IPS DF 6.9 (cell line): ENCODE measurements around the gene MVB12B.

Experiments used
- DNase-seq: peaks from one replicate; pipeline ENCODE4 v3.0.0-alpha.2; 2013; ENCODE audit warnings: low read depth, low spot score
- H3K27ac ChIP-seq: one replicate; pipeline ENCODE4 v1.5.1; 2013; ENCODE audit warnings: low read length, control low read depth
- H3K27me3 ChIP-seq: 2 replicates; pipeline ENCODE4 v1.6.1; 2013; ENCODE audit warnings: mild to moderate bottlenecking, low read length; ENCODE audit not compliant: control insufficient read depth, insufficient read depth
- H3K36me3 ChIP-seq: 2 replicates; pipeline ENCODE4 v1.6.1; 2013; ENCODE audit warnings: low read length; ENCODE audit not compliant: control insufficient read depth, insufficient read depth
- H3K4me1 ChIP-seq: 2 replicates; pipeline ENCODE4 v1.6.1; 2013; ENCODE audit warnings: low read length; ENCODE audit not compliant: control insufficient read depth, insufficient read depth
- H3K4me3 ChIP-seq: 2 replicates; pipeline ENCODE4 v1.5.1; 2013; ENCODE audit warnings: mild to moderate bottlenecking, low read length
- H3K9me3 ChIP-seq: 2 replicates; pipeline ENCODE4 v1.6.1; 2013; ENCODE audit warnings: low read length, inconsistent platforms; ENCODE audit not compliant: control insufficient read depth, insufficient read depth
- WGBS: extraction: QIAGEN DNeasy Blood & Tissue Kit; methylation state at CpG from one replicate; pipeline ENCODE4 v1.1.7; 2013; ENCODE audit warnings: mixed read lengths, missing lambda C conversion rate; ENCODE audit not compliant: insufficient read length, insufficient coverage; 5-methylcytosine and 5-hydroxymethylcytosine counted together

MVB12B gene

GRCh38 chr9:126303488-126303887, 23.1 kb upstream of the MVB12B start:
- H3K27ac ChIP-seq: no peak overlapping the region
- H3K27me3 ChIP-seq: no peaks in the 10 kb centered on the region
- no peaks in the 10 kb centered on the region for H3K4me1 ChIP-seq
- DNase-seq: no peak
- H3K9me3 ChIP-seq: no peaks in the 10 kb centered on the region
- no CpG with 5 or more reads among the region's 3 CpGs for WGBS
- H3K36me3 ChIP-seq: no peaks in the 10 kb centered on the region
- no peak overlapping the region for H3K4me3 ChIP-seq

- no peaks in the 10 kb centered on the region for H3K9me3 ChIP-seq
- H3K4me3 ChIP-seq: no peak overlapping the region
- no peak overlapping the region for H3K27ac ChIP-seq
- no CpG with 5 or more reads among the region's 8 CpGs for WGBS
- no peak for DNase-seq
- no peaks in the 10 kb centered on the region for H3K36me3 ChIP-seq
- H3K4me1 ChIP-seq: no peaks in the 10 kb centered on the region
- no peaks in the 10 kb centered on the region for H3K27me3 ChIP-seq
Observed at GRCh38 chr9:126304207-126304970, 22.2 kb upstream of the MVB12B start.

GRCh38 chr9:126304971-126305320, 21.7 kb upstream of the MVB12B start:
- no peak for DNase-seq
- Histone ChIP-seq H3K27ac (no peak overlapping the region), H3K27me3 (no peaks in the 10 kb centered on the region), H3K36me3 (no peaks in the 10 kb centered on the region), H3K4me1 (no peaks in the 10 kb centered on the region), H3K9me3 (no peaks in the 10 kb centered on the region), H3K4me3 (no peak overlapping the region)
- no CpG with 5 or more reads among the region's 7 CpGs for WGBS

GRCh38 chr9:126306071-126306647, 20.5 kb upstream of the MVB12B start:
- H3K27ac ChIP-seq: no peak overlapping the region
- no peak for DNase-seq
- whole genome bisulfite sequencing: no CpG with 5 or more reads among the region's 6 CpGs
- no peaks in the 10 kb centered on the region for H3K36me3 ChIP-seq
- H3K4me1 ChIP-seq: no peaks in the 10 kb centered on the region
- H3K4me3 ChIP-seq: no peak overlapping the region
- H3K9me3 ChIP-seq: no peaks in the 10 kb centered on the region
- H3K27me3 ChIP-seq: no peaks in the 10 kb centered on the region

GRCh38 chr9:126307322-126308061, 19.1 kb upstream of the MVB12B start:
- Histone ChIP-seq H3K27me3 (no peaks in the 10 kb centered on the region), H3K36me3 (no peaks in the 10 kb centered on the region), H3K27ac (no peak overlapping the region), H3K4me3 (no peak overlapping the region), H3K4me1 (no peaks in the 10 kb centered on the region), H3K9me3 (no peaks in the 10 kb centered on the region)
- WGBS: no CpG with 5 or more reads among the region's 15 CpGs
- no peak for DNase-seq

- no CpG with 5 or more reads among the region's 8 CpGs for WGBS
- Histone ChIP-seq H3K27me3 (no peaks in the 10 kb centered on the region), H3K4me3 (no peak overlapping the region), H3K4me1 (no peaks in the 10 kb centered on the region), H3K36me3 (no peaks in the 10 kb centered on the region), H3K27ac (no peak overlapping the region), H3K9me3 (no peaks in the 10 kb centered on the region)
- DNase-seq: no peak
Observed at GRCh38 chr9:126309427-126310189, 17.0 kb upstream of the MVB12B start.

- H3K36me3 ChIP-seq: no peaks in the 10 kb centered on the region
- no peak overlapping the region for H3K27ac ChIP-seq
- no peak overlapping the region for H3K4me3 ChIP-seq
- WGBS: no CpG with 5 or more reads among the region's 5 CpGs
- H3K4me1 ChIP-seq: no peaks in the 10 kb centered on the region
- H3K9me3 ChIP-seq: no peaks in the 10 kb centered on the region
- H3K27me3 ChIP-seq: no peaks in the 10 kb centered on the region
- no peak for DNase-seq
Observed at GRCh38 chr9:126312584-126313551, 13.8 kb upstream of the MVB12B start.

GRCh38 chr9:126316085-126316655, 10.5 kb upstream of the MVB12B start:
- H3K27ac ChIP-seq: no peak overlapping the region
- no peaks in the 10 kb centered on the region for H3K9me3 ChIP-seq
- no peak for DNase-seq
- no peaks in the 10 kb centered on the region for H3K4me1 ChIP-seq
- no CpG with 5 or more reads among the region's 3 CpGs for WGBS
- H3K27me3 ChIP-seq: no peaks in the 10 kb centered on the region
- no peak overlapping the region for H3K4me3 ChIP-seq
- H3K36me3 ChIP-seq: no peaks in the 10 kb centered on the region

GRCh38 chr9:126317513-126317912, 9.1 kb upstream of the MVB12B start:
- no peak overlapping the region for H3K4me3 ChIP-seq
- no peaks in the 10 kb centered on the region for H3K27me3 ChIP-seq
- H3K27ac ChIP-seq: no peak overlapping the region
- no peak for DNase-seq
- H3K4me1 ChIP-seq: no peaks in the 10 kb centered on the region
- H3K36me3 ChIP-seq: no peaks in the 10 kb centered on the region
- no peaks in the 10 kb centered on the region for H3K9me3 ChIP-seq
- no CpG with 5 or more reads among the region's 4 CpGs for whole genome bisulfite sequencing
